NCI-H510A treated with DMSO at 0.1 percent for 48 hours (cell line): ENCODE measurements around the gene PNP.
"Not testable (repeated sequence)": the region's sequence is repeated elsewhere in the genome, so short reads cannot be mapped to it uniquely, and the experiment has no call there.

Experiments used
- DNase-seq: peaks from one replicate; lab custom pipeline; 2025; lab: John Stamatoyannopoulos, UW

Gene PNP

DNA sequence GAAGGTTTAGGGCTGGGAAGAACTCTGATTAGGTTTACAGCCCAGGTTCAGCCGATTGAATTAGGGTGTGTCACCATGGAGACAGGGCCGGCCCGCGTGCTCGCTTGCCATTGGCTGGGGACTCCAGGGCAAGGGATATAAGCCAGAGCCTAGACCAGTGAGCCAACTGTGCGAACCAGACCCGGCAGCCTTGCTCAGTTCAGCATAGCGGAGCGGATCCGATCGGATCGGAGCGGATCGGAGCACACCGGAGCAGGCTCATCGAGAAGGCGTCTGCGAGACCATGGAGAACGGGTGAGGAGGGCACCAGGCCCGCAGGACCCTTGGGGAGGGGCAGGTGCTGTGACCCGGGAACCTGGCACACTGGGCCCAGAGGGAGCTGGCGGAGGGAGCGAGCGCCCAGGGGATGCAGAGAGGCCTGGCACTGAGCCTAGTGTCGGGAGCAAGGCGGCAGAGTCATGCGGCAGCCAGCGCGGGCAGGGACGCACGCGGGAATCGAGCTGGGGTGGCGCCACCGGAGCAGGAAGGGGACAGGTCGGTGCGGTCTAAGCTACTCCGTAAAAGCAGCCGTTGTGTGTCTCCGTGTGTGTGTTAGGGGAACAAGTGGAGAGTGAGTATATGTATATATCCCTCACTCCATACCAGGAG is at the start of gene PNP:
Gene PNP (plus strand): TSS at position 165 of the 648 bp plus-strand sequence. CDS start 119 bp downstream, at position 284.
- peak; percentile 87 for DNase-seq

DNA sequence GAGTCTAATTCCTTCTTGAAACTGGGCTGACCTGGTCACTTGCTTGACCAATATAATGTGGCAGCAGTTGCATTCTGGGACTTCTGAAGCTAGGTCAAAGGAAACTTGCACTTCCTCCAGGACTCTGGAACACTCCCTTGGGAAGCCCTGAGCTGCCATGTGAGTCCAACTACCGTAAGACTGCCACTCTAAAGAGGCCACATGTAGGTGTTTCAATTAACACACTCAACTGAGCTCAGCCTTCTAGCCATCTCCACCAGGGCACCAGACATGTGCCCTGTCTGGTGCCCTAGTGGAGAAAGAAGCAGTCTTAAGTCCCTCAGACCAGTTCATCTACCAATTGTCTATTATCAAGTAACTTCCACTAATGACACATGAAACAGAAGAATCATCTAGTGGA is 49.8 kb upstream of the PNP start:
- DNase-seq = no peak

DNA sequence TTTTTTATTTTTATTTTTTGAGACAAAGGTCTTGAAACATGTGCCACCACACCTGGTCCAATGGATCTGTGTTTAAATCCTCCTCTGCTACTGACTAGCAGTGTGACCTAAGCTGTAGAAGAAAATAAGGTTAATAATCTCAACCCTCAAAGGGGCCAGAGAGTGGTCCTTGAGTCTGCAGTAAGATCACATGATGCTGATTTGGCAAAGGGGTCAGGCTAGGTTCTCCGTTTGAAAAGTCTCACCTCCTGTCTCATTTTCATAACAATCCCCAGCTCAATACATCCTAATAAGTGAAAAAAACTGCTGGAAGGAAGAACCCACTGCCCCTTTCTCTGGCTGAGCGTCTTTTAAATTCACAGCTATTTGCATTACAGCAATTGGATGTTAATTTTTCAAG is 47.9 kb upstream of the PNP start:
- DNase-seq = no peak

DNA sequence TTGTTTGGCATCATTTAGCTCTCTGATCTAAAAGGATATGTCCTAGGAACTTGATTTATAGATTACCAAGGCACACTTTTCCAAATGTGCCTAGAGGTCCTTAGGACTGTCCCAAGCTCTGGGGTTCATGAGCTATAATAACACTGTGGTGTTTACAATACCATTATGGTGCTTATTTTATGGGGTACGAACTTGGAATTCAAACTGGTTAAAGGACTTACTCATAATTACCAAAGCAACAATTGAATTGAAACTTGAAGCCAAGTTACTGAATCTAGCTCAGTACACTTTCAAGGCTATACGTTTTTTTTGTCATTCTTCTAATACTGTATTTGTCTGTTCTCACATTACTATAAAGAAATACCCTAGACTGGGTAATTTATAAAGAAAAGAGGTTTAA is 46.3 kb upstream of the PNP start:
- DNase-seq = no peak

DNA sequence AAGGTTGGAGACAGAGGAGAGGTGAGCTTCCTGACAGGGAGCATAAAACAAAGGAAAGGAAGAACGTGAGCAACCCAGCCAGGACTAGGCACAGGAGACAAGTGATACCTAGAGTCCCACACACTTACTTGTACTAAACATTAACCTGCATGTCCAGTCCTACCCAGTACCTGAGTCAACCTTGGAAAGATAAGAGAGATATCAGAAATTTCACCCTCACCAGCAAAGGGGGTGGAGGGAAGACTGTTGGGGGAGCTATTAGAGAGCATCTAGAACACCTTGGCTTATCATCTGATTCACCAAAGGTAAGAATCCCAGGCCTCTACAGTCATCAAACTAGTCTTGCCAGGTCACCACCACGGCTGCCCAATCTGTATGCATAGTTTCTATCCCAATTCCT is 44.4 kb upstream of the PNP start:
- DNase-seq = no peak

DNA sequence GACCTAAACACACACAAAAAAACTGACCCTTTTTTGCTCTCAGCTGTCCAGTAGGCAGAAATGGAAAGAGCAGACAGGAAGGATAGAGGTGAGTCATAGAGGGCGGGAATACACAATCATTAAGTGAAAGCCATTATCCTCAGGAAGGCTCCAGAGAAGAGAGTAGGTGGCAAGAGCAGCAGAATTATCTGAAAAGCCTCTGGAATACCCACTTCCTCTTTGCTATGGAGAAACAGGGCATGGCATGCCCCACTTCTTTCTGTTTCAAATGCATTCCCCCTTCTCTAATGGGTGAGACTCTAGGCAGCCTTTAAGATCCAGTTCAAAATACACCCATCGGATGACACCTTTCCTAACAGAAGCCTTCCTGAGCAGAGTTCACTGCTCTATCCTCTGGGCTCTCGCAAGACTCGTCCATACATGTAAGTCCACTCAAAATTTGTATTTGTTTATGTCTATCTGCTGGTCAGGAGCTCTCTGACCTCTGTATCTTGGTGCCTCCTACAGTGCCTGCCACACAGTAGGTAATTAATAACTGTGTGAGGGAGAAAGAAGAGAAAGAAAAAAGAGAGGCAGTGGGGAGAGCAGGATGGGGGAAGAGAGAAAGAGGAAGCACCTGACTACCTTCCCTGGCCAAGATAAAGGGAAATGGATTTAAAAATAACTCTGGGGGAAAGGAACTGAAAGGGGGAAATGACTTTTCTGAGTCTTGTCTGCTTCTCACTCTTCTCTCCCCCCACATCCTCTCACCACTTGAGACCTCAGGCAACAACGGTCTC is 41.8 kb upstream of the PNP start:
- DNase-seq = no peak

DNA sequence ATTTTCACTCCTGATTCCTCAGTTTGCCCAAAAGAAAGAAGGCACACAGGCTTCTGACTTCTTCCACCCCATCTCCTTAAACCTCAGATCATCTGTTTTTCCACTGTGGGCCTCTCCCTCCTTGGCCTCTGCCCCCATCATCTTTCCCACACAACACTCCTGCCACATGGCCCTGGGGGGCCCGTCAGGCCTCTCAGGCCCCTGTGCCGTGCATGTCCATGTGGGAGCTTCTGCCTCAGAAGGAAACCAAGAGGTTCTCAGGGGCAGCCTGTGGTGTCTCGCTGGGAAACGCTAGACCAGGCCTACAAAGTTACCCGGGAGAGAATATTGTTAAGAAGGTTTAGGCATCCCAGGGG is 41.2 kb upstream of the PNP start:
- no peak for DNase-seq

DNA sequence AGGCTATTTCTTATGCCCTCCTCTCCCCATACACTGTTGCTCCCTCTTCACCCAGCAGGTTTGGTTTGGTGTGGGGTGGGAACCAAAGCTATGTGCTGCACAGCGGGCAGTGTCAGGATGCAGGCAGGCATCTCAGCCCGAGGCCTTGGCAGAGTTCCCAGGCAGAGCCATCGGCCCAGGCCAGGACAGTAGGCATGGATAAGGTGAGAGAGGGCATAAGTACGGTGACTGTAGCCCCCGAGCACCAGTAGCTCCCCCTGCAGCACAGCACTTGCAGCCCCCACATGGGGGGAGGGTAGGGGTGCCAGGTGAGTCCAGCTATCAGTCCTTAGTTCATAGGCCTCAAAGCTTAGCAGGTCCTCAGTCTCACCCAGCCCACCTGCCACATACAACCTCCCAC is 40.4 kb upstream of the PNP start:
- DNase-seq = no peak

DNA sequence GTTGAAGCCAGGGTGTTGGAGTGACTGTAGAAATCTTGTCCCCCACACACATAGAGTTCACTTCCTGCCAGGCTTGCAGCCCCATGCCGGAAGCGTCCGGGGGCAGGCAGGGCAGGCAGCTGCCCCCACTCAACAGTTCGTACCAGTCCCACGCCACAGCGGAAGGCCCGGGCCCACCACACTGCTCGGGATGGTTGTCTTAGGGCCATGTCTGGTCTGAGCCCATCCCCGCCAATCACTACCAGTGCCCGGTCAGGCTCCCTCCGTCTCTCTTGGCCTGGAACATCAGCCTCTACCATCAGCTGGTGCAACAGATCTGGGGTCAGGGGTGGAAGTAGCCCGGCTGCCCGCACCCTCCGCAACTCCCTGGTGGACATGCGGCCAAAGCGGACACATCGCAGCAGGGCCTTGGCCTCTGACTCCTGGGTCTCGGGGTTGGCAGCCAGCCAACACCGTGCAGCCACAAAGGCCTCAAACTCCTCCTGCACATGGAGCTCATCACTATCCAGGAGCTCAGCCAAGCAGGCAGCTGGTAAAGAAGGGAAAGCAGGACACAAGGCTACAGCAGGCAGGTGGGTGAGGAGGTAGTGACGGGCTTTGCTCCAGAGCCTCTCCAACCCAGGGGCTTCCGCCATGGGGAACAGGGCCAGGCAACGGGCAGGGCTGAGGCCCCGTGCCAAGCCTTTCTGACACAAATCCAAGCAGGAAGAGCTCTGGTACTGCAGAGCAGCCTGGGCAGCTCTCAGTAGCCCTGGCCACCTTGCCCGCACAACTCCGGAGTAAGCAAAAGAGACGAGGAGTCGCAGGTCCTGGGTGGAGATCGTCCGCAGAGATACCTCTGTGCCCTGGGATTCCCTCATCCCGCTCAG is 39.2 kb upstream of the PNP start:
- no peak for DNase-seq

DNA sequence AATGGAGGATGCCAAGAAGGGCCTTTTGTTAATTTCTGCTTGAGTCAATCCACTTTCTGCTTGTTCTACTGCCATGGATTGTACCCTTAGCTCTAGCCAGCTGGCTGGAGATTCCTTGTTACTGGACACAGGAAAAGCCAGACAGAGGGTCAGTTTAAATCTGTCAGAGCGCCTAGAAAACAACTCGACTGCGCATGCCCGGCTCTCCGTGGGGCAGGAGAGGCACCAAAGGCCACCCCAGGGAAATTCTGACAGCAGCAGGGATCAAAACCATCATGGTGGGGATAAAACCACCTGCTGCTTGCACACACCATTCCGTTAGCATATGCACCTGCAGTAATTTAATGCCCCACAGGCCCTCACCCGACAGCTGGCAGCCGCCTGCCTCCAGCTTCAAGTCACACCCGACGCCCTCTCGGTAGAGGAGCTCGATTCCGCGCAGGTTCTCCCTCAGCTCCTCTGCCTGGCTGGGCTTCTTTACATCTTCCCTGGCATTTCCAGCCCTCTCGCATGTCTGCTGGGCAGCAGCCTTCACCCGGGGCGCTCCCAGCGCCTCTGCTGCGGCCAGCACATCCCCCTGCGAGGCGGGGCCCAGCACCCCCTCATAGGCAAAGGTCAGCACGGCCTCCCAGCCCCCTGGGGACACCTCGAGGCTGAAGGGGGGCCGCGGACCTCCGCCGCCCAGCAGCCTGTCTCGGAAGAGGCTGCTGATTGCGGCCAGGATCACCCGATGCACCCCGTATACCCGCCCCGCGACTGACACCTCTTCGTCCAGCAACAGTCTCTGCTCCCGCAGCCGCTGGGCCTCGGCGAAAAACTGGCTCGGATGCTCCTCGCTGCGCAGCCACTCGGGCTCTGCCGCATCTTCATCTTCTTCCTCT is 34.3 kb upstream of the PNP start:
- no peak for DNase-seq

DNA sequence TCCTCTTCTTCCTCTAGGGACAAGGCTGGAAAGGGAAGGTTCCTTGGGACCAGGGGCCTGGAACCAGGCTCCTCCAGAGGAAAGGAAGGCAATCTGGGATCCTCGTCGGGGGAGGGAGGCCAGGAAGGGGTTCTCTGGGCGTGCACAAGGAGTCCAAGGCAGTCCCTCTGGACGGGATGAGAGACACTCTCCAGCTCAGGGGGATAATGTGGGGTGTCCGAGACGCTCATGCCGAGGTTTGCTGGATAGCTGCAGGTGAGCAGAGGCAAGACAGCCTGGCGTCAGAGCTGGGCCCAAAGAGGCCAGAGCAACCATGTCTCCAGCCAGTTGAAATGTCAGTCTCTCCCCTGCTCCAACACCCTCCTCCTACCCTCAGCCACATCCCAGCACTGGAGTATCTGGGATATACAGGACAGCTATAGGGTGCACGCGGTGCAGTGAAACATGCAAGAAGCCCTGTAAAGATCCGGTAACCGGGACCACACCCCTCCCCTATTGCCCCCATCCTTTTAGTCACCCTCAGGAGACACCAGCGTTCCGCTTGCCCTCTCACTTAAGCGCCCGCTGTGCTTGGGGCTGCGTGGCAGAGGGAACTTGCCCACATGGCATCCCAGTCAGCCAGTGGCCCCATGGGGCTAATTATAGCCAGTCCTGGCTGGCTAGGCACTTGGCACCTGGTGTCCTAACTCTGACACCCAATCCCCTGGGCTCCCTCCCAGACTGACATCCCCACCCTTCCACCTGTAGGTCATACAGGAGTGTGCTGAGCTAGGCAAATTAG is 33.4 kb upstream of the PNP start, which contains the start of gene KLHL33:
Gene KLHL33 (minus strand): TSS at position 585 of the 781 bp plus-strand sequence. CDS start 355 bp downstream, at position 230.
- no peak for DNase-seq

DNA sequence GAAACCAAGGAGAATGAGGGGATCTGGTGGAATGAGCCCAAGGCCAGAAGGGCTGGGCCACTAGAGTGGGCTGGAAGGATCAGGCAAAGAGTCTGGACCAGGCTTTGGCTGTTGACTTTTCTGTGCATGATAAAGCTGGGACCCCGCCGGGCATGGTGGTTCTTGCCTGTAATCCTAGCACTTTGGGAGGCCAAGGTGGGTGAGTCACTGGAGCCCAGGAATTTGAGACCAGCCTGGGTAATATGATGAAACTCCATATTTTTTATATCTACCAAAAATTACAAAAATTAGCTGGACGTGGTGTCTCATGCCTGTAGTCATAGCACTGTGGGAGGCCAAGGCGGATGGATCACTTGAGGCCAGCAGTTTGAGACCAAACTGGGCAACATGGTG is 32.8 kb upstream of the PNP start:
- DNase-seq = no peak

DNA sequence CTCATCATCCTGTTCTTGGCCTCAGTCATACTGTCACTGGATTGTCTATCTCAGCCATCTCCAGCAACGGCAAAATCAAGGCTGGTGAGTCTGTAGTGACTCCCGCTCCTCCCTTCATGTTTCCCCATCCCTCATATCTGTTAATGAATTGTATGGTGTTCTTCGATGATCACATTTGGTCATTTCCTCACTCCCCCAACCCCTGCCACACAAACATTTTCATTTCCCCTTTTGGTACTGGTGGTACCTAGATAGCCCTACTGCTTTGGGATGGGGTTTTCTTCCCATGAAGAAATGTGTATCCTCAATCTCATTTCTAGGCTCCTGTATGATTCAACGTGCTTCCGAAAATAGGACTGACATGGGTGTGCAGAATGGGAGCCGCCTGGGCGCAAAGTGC is 30.5 kb upstream of the PNP start:
- no peak for DNase-seq

DNA sequence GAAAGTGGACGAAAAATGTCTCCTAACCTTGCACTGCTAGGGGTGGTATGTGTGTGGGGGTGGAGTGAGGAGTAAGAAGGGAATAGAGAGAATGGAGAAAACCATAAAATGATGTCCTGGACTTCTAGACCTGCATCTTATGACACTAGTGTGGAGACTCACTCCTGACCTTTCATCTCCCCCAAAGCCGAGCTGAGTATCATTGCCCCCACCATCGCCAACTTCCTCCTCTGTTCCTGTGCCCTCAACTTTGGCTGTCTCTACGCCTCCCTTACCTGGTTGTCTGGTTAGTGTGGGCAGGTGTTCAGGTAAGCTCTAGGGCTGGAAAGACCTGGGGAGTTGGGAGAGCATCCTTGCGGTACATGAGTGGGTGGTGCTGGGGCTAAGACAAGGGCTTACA is 28.7 kb upstream of the PNP start:
- DNase-seq = no peak

DNA sequence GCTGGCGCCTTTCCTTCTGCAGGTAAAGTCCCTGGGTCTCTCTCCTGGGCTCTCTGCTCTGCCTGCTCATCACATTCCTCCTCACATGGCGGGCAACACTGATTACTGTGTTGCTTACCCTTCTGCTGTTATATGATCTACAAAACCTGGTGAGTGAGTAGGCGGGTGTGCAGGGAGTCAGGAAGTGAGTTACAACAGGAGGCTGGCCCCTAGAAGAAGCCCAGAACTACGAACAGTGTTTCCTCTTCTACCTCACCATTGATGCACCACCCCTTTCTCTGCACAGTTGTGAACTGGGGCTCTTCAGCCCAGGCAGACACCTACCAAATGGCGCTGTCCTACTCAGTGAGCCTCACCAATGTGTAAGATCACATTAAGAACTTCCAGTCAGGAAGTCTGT is 28.3 kb upstream of the PNP start:
- no peak for DNase-seq

DNA sequence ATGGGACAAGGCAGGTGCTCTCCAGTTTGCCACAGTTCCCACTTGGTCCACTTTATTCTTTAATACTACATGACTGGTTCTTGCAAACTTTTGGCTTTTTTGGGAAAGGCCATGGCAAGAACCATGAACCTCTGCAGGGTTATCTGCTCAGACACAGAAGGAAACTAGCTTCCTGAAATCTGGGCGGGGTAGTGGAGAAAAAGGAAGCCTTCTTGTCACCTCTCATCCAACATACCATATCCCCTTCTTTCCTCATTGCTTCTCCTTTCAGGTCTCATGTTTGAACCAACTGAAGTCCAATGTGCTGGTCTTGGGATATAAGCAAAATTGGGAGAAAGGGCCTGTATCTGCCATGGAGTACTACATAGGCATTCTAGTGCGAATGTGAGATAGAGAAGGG is 27.7 kb upstream of the PNP start:
- no peak for DNase-seq

DNA sequence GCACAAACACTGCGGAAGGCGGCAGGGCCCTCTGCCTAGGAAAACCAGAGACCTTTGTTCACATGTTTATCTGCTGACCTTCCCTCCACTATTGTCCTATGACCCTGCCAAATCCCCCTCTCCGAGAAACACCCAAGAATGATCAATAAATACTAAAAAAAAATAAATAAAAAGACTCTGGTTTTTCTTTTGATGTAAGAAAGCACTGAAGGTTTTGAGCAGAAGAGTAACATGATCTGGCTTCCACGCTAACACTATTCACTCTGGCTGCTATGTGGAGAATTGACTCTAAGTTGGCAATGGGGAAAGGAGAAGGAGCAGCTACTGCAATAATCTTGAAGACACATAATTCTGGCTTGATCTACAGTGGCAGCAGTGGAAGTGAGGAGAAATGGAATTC is 25.6 kb upstream of the PNP start:
- DNase-seq = not testable (repeated sequence)

DNA sequence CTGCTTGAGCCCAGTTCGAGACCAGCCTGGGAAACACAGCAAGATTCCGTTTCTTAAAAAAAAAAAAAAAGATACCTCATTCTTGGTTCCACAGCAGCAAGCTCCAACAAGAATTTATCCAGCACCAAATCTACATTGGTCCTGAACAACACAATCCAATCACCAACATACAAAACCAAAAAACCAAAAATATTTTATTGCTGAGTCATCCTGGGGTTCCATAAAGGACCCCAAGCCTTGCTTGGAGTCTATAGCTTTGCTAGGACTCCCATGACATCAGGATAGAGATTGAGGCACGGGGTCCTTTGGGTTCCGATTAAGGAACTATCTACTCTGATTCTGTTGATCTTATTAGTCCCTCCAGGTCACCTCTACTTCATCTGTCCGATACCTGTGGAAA is 22.3 kb upstream of the PNP start:
- DNase-seq = no peak

DNA sequence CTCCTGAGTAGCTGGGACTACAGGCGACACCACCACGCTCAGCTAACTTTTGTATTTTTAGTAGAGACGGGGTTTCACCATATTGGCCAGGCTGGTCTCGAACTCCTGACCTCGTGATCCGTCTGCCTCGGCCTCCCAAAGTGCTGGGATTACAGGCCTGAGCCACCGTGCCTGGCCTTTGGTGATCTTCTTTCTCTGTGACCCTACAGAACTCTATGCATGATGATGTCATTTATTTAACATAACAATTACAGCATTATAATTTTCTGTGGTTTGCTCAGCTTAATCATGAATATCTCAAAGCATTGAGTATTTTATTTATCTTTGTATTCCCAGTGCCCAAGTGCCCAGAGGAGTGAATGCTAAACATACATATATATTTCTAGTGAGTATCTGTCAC is 16.4 kb upstream of the PNP start:
- not testable (repeated sequence) for DNase-seq

DNA sequence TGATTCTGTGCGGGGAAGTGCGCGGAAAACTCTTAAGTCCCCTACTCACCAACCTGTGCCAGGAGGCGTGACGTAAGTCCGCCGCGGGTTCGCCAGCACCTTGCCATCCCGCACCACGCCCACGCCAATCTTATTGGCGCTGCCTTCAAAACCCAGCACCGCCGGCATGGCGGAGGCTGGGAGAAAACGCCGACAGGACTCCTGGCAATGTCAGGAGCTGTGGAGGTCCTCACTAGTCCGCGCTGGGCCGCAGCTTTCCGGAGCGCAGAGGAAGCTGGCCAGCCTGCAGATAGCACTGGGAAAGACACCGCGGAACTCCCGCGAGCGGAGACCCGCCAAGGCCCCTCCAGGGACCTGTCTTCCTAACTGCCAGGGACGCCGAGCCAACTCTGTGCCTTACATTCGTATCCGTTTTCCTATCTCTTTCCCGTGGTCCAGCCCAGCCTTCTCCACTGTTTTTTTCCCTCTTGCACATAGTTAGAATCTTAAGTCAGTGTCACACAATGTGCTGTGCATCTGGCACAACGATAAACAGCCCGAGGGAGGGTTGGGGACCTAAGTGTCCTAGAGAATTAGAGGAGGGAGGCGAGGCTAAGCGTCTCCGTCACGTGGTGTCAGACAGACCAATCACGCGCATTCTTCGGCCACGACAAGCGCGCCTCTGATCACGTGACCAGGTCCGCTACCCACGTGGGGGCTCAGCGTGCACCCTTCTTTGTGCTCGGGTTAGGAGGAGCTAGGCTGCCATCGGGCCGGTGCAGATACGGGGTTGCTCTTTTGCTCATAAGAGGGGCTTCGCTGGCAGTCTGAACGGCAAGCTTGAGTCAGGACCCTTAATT is 14.5 kb upstream of the PNP start, which contains the start of the genes APEX1 and OSGEP:
Gene APEX1 (plus strand): TSS at position 711 of the 839 bp plus-strand sequence. CDS start 420 bp downstream, outside the sequence.
Gene OSGEP (minus strand): TSS at position 297 of the 839 bp plus-strand sequence. CDS start 129 bp downstream, at position 168.
- DNase-seq = peak; percentile 95
